IPS-20b (cell line): ENCODE measurements around the gene CD160.
"Not testable (repeated sequence)": the region's sequence is repeated elsewhere in the genome, so short reads cannot be mapped to it uniquely, and the experiment has no call there.

Experiments used
- H3K27ac ChIP-seq: one replicate; pipeline ENCODE4 v1.5.1; 2013; ENCODE audit warnings: low read length
- H3K27me3 ChIP-seq: 2 replicates; pipeline ENCODE4 v1.6.1; 2013; ENCODE audit warnings: mild to moderate bottlenecking, low read length, inconsistent platforms; ENCODE audit not compliant: insufficient read depth
- H3K36me3 ChIP-seq: 2 replicates; pipeline ENCODE4 v1.6.1; 2013; ENCODE audit warnings: low read depth, mild to moderate bottlenecking, inconsistent platforms, low read length, moderate library complexity; ENCODE audit not compliant: insufficient read depth
- H3K4me1 ChIP-seq: 2 replicates; pipeline ENCODE4 v1.6.1; 2013; ENCODE audit warnings: mild to moderate bottlenecking, control low read depth, inconsistent platforms, low read length, moderate library complexity; ENCODE audit not compliant: insufficient read depth
- H3K4me3 ChIP-seq: 2 replicates; pipeline ENCODE4 v1.5.1; 2013; ENCODE audit warnings: mild to moderate bottlenecking, low read length, inconsistent platforms
- H3K9ac ChIP-seq: 2 replicates; pipeline ENCODE4 v1.6.1; 2013; ENCODE audit warnings: low read depth, mild to moderate bottlenecking, inconsistent platforms, low read length, moderate library complexity
- H3K9me3 ChIP-seq: 2 replicates; pipeline ENCODE4 v1.6.1; 2013; ENCODE audit warnings: mild to moderate bottlenecking, low read depth, low read length, inconsistent platforms; ENCODE audit not compliant: insufficient read depth

The CD160 gene

GRCh38 chr1:145719230-145720079 is at the start of gene CD160:
TSS of gene CD160 (plus strand) at chr1:145719499. CDS start at chr1:145728328, 8,829 bp downstream.
- no peak within 1 kb of the TSS for H3K27ac ChIP-seq
- no peak within 1 kb of the TSS for H3K4me3 ChIP-seq
- H3K4me1 ChIP-seq: 0 out of 2 replicates have a peak, but pooled peaks cover 2% of the 10 kb centered on the region
- H3K9me3 ChIP-seq: no peaks in the 10 kb centered on the region
- H3K27me3 ChIP-seq: peaks cover 31% of the 10 kb centered on the region
- no peaks in the 10 kb centered on the region for H3K36me3 ChIP-seq
- no peak within 1 kb of the TSS for H3K9ac ChIP-seq

GRCh38 chr1:145670995-145671745 is 48.1 kb upstream of the CD160 start:
- not testable (repeated sequence) for H3K9ac ChIP-seq, H3K27ac ChIP-seq, H3K27me3 ChIP-seq, H3K4me3 ChIP-seq, H3K4me1 ChIP-seq, H3K36me3 ChIP-seq, H3K9me3 ChIP-seq

GRCh38 chr1:145673217-145673616 is 46.1 kb upstream of the CD160 start:
- not testable (repeated sequence) for H3K4me1 ChIP-seq, H3K9me3 ChIP-seq, H3K9ac ChIP-seq, H3K36me3 ChIP-seq, H3K27me3 ChIP-seq, H3K4me3 ChIP-seq, H3K27ac ChIP-seq

- H3K4me1 ChIP-seq, H3K27me3 ChIP-seq, H3K27ac ChIP-seq, H3K36me3 ChIP-seq, H3K4me3 ChIP-seq, H3K9me3 ChIP-seq, H3K9ac ChIP-seq: not testable (repeated sequence)
These were observed 34.4 kb upstream of the CD160 start for GRCh38 chr1:145684858-145685257.

- not testable (repeated sequence) for H3K4me3 ChIP-seq, H3K36me3 ChIP-seq, H3K27me3 ChIP-seq, H3K4me1 ChIP-seq, H3K9ac ChIP-seq, H3K9me3 ChIP-seq, H3K27ac ChIP-seq
These were observed 33.2 kb upstream of the CD160 start for GRCh38 chr1:145686078-145686477.

- no peaks in the 10 kb centered on the region for H3K27me3 ChIP-seq
- H3K9me3 ChIP-seq: no peaks in the 10 kb centered on the region
- peaks cover 5% of the 10 kb centered on the region; the same call in 1 of the 2 replicates for H3K4me1 ChIP-seq
- H3K4me3 ChIP-seq: no peak overlapping the region
- no peak overlapping the region for H3K9ac ChIP-seq
- no peaks in the 10 kb centered on the region for H3K36me3 ChIP-seq
- H3K27ac ChIP-seq: no peak overlapping the region
These were observed 31.0 kb upstream of the CD160 start for GRCh38 chr1:145688328-145688727.

- Histone ChIP-seq H3K9me3 (no peaks in the 10 kb centered on the region), H3K4me3 (no peak overlapping the region), H3K27me3 (no peaks in the 10 kb centered on the region), H3K9ac (no peak overlapping the region), H3K36me3 (no peaks in the 10 kb centered on the region), H3K27ac (no peak overlapping the region), H3K4me1 (peaks cover 5% of the 10 kb centered on the region; the same call in 1 of the 2 replicates)
These were observed 30.4 kb upstream of the CD160 start for GRCh38 chr1:145688924-145689323.

- Histone ChIP-seq H3K9me3 (no peaks in the 10 kb centered on the region), H3K27ac (no peak overlapping the region), H3K9ac (no peak overlapping the region), H3K27me3 (no peaks in the 10 kb centered on the region), H3K4me3 (no peak overlapping the region), H3K4me1 (peaks cover 5% of the 10 kb centered on the region; the same call in 1 of the 2 replicates), H3K36me3 (no peaks in the 10 kb centered on the region)
These were observed 29.4 kb upstream of the CD160 start for GRCh38 chr1:145689922-145690321.

- no peaks in the 10 kb centered on the region for H3K9me3 ChIP-seq
These were observed 28.4 kb upstream of the CD160 start for GRCh38 chr1:145690587-145691558.

GRCh38 chr1:145692785-145693443 is 26.4 kb upstream of the CD160 start:
- no peaks in the 10 kb centered on the region for H3K9me3 ChIP-seq
- H3K9ac ChIP-seq: no peak overlapping the region
- no peaks in the 10 kb centered on the region for H3K36me3 ChIP-seq
- H3K27me3 ChIP-seq: no peaks in the 10 kb centered on the region
- no peak overlapping the region for H3K4me3 ChIP-seq
- H3K27ac ChIP-seq: no peak overlapping the region
- H3K4me1 ChIP-seq: peaks cover 5% of the 10 kb centered on the region; the same call in 1 of the 2 replicates

More at GRCh38 chr1:145690587-145691558, 28.4 kb upstream of the CD160 start:
- no peaks in the 10 kb centered on the region for H3K27me3 ChIP-seq
- H3K36me3 ChIP-seq: no peaks in the 10 kb centered on the region
- no peak overlapping the region for H3K27ac ChIP-seq
- H3K9ac ChIP-seq: no peak overlapping the region
- no peak overlapping the region for H3K4me3 ChIP-seq
- peaks cover 5% of the 10 kb centered on the region; the same call in 1 of the 2 replicates for H3K4me1 ChIP-seq
